IMR-90 (cell line): ENCODE data around the gene EXO1. TPM values are rescaled to one million over a fixed set of nuclear protein-coding genes. Genes with fewer than 3 reads are reported as not detected.

ENCODE experiments used
- ATAC-seq: fragments of 200-7000 bp; cut with Tn5 transposase; 2 replicates; pipeline ENCODE4 v1.9.1; 2020; ENCODE audit warnings: low read depth, mild to moderate bottlenecking, moderate library complexity
- BruUV-seq: library from RNA; stranded (reverse); fragments of 400-500 nt; replicated peaks from 2 replicates; lab custom pipeline; 2021; lab: Mats Ljungman, UMichigan
- CTCF ChIA-PET: fragments of 300-600 bp; formaldehyde crosslinking; extraction: SDS; loops from one replicate; lab custom pipeline; 2021; ENCODE audit warnings: antibody characterized with exemption; lab: Yijun Ruan, JAX
- POLR2A ChIA-PET: fragments of 300-600 bp; sonication (Branson Sonifier 250); formaldehyde crosslinking; loops from one replicate; lab custom pipeline; 2022; ENCODE audit warnings: antibody characterized with exemption; ENCODE audit not compliant: unreplicated experiment; lab: Charles Lee
- DNase-seq: peaks from one replicate; pipeline ENCODE4 v3.0.0; 2013
- H2AFZ ChIP-seq: replicated peaks from 2 replicates; pipeline ENCODE3; 2013; ENCODE audit warnings: low read length, mild to moderate bottlenecking; ENCODE audit not compliant: poor library complexity
- H2AK5ac ChIP-seq: 2 replicates; pipeline ENCODE4 v1.6.1; 2013; ENCODE audit warnings: low read depth, low read length, inconsistent platforms
- H2AK9ac ChIP-seq: replicated peaks from 2 replicates; pipeline ENCODE3; 2013; ENCODE audit warnings: mild to moderate bottlenecking, low read depth, low read length, moderate library complexity; ENCODE audit not compliant: poor library complexity
- H2BK120ac ChIP-seq: 2 replicates; pipeline ENCODE4 v1.6.1; 2013; ENCODE audit warnings: low read depth, low read length, inconsistent platforms
- H2BK15ac ChIP-seq: 3 replicates; pipeline ENCODE4 v1.6.1; 2013; ENCODE audit warnings: low read depth, low read length, inconsistent platforms
- H2BK20ac ChIP-seq: 2 replicates; pipeline ENCODE4 v1.6.1; 2013; ENCODE audit warnings: low read depth, mild to moderate bottlenecking, inconsistent platforms, low read length, moderate library complexity
- H2BK5ac ChIP-seq: 2 replicates; pipeline ENCODE4 v1.6.1; 2013; ENCODE audit warnings: mild to moderate bottlenecking, low read depth, low read length, inconsistent platforms; ENCODE audit not compliant: poor library complexity, severe bottlenecking
- H3K14ac ChIP-seq: replicated peaks from 2 replicates; pipeline ENCODE4 v1.6.1; 2013; ENCODE audit warnings: low read depth, low read length, inconsistent platforms
- H3K18ac ChIP-seq: 2 replicates; pipeline ENCODE4 v1.6.1; 2013; ENCODE audit warnings: low read depth, low read length, control low read depth
- H3K23ac ChIP-seq: 2 replicates; pipeline ENCODE4 v1.6.1; 2013; ENCODE audit warnings: low read depth, low read length, inconsistent platforms
- H3K27ac ChIP-seq: 2 replicates; pipeline ENCODE4 v1.5.1; 2013; ENCODE audit warnings: mild to moderate bottlenecking, control low read depth, low read length; ENCODE audit not compliant: insufficient read depth
- H3K27me3 ChIP-seq: 2 replicates; pipeline ENCODE4 v1.6.1; 2013; ENCODE audit warnings: low read length; ENCODE audit not compliant: control insufficient read depth, insufficient read depth
- H3K36me3 ChIP-seq: 2 replicates; pipeline ENCODE4 v1.6.1; 2013; ENCODE audit warnings: low read length, mixed read lengths; ENCODE audit not compliant: control insufficient read depth, insufficient read depth
- H3K4ac ChIP-seq: 2 replicates; pipeline ENCODE4 v1.6.1; 2013; ENCODE audit warnings: low read depth, low read length, inconsistent platforms
- H3K4me1 ChIP-seq: 2 replicates; pipeline ENCODE4 v1.6.1; 2013; ENCODE audit warnings: low read length, mixed read lengths; ENCODE audit not compliant: control insufficient read depth, insufficient read depth
- H3K4me2 ChIP-seq: 2 replicates; pipeline ENCODE4 v1.6.1; 2013; ENCODE audit warnings: low read depth, mild to moderate bottlenecking, control low read depth, low read length, moderate library complexity
- H3K4me3 ChIP-seq: 2 replicates; pipeline ENCODE4 v1.5.1; 2013; ENCODE audit warnings: low read depth, mild to moderate bottlenecking, control low read depth, low read length, moderate library complexity; ENCODE audit not compliant: insufficient read depth
- H3K56ac ChIP-seq: 2 replicates; pipeline ENCODE4 v1.6.1; 2013; ENCODE audit warnings: low read length, inconsistent platforms; ENCODE audit not compliant: insufficient read depth; ENCODE audit errors: extremely low read depth
- H3K79me1 ChIP-seq, 2 experiments: 2 replicates each; pipeline ENCODE4 v1.6.1; 2013; ENCODE audit warnings: low read length in 2 of 2, inconsistent platforms in 1 of 2, low read depth in 1 of 2
- H3K9ac ChIP-seq: 2 replicates; pipeline ENCODE4 v1.6.1; 2013; ENCODE audit warnings: low read depth, low read length, control low read depth
- H3K9me1 ChIP-seq: 2 replicates; pipeline ENCODE4 v1.6.1; 2013; ENCODE audit warnings: low read length, inconsistent platforms; ENCODE audit not compliant: insufficient read depth
- H3K9me3 ChIP-seq: 2 replicates; pipeline ENCODE4 v1.6.1; 2013; ENCODE audit warnings: low read length; ENCODE audit not compliant: control insufficient read depth, insufficient read depth
- H4K20me1 ChIP-seq: 2 replicates; pipeline ENCODE4 v1.6.1; 2013; ENCODE audit warnings: low read length, inconsistent platforms; ENCODE audit not compliant: insufficient read depth
- H4K5ac ChIP-seq: 2 replicates; pipeline ENCODE4 v1.6.1; 2013; ENCODE audit warnings: mild to moderate bottlenecking, low read depth, low read length, control low read depth
- H4K8ac ChIP-seq, 2 experiments: 2 replicates each; pipeline ENCODE4 v1.6.1; 2013; ENCODE audit warnings: low read depth in 2 of 2, low read length in 2 of 2, control low read depth in 1 of 2, inconsistent platforms in 1 of 2
- H4K91ac ChIP-seq: 2 replicates; pipeline ENCODE4 v1.6.1; 2013; ENCODE audit warnings: low read depth, low read length, inconsistent platforms; ENCODE audit not compliant: insufficient read depth
- MAZ ChIP-seq: IDR thresholded peaks from 2 replicates; pipeline ENCODE4 v1.6.1; 2012; ENCODE audit warnings: low read depth, mild to moderate bottlenecking, low read length, improper control_type of control experiment, moderate library complexity, borderline replicate concordance
- WGBS, 2 experiments: methylation state at CpG; one replicate each; pipeline versions ENCODE4 v1.1.5 to v1.1.7; 2013; ENCODE audit warnings: missing lambda C conversion rate in 2 of 2; ENCODE audit not compliant: insufficient read length in 1 of 2; ENCODE audit errors: extremely low coverage in 2 of 2; 5-methylcytosine and 5-hydroxymethylcytosine counted together
- dilution Hi-C: fragments of 300-500 bp; cut with HindIII; formaldehyde crosslinking; loops from one replicate; pipeline ENCODE4 v1.14.3; 2018; ENCODE audit warnings: low sequenced_read_pairs; ENCODE audit not compliant: unreplicated experiment
- in situ Hi-C: fragments of 300-500 bp; cut with MboI; formaldehyde crosslinking; loops from 3 replicates; pipeline ENCODE4 v1.14.3; 2019; ENCODE audit warnings: low sequenced_read_pairs, inconsistent platforms, mixed read lengths
- intact Hi-C: fragments of 100-400 bp; cut with micrococcal nuclease; formaldehyde crosslinking; loops from 2 replicates; pipeline ENCODE4 v1.10.0; 2022
- polyA plus RNA-seq, 3 experiments: library from polyadenylated mRNA; depleted of rRNA; stranded (reverse); fragments of >200 nt; gene quantifications; 2 replicates each; pipeline ENCODE4 v1.2.3, GENCODE V29; 2012; ENCODE audit warnings: low replicate concordance in 1 of 3
- total RNA-seq: library from RNA; depleted of rRNA; stranded (reverse); fragments of >200 nt; gene quantifications from 2 replicates; pipeline ENCODE4 v1.2.3, GENCODE V29; 2012

Gene EXO1
- total and polyA plus RNA-seq, 2 of the 4 experiments (the other 2 are of a cell fraction): 5.1 to 12.9 TPM

DNA sequence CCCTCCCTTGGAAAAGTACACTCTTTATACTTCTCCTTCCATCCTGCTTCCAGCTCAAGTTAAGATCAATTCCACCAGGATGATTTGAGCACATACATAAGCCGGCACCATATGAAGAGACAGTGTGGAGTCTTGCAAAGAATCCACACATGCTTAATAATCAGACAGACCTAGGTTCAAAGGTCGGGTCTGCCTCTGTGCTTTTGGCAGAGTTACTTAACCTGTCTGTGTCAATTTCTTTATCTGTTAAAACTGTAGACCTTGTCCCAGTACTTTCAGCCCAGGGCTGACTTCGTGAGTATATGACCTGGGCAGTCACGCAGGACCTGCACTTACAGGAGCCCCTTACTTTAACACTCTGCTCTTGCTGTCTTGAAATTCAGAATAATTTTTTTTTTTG lies 79.3 kb downstream of the EXO1 start:
- ChIA-PET CTCF (no interaction called here), POLR2A (no interaction called here)
- WGBS, 2 experiments: 100% methylated on average over 1 of the region's 4 CpGs; no CpG with 5 or more reads in 1 of the 2 experiments
- Histone ChIP-seq H2BK120ac (no peak overlapping the region), H2AK5ac (no peak overlapping the region), H2AK9ac (no peak overlapping the region), H3K23ac (no peak overlapping the region), H3K4me3 (no peak overlapping the region), H2BK5ac (no peak overlapping the region), H3K18ac (no peak overlapping the region), H3K27me3 (no peaks in the 10 kb centered on the region), H4K91ac (no peak overlapping the region), H3K36me3 (no peaks in the 10 kb centered on the region), H4K8ac (no peak overlapping the region), H2BK15ac (no peak overlapping the region), H3K9me3 (no peaks in the 10 kb centered on the region), H2BK20ac (no peak overlapping the region), H3K4ac (no peak overlapping the region), H3K27ac (no peak overlapping the region), H3K4me1 (no peaks in the 10 kb centered on the region), H4K20me1 (no peaks in the 10 kb centered on the region), H3K9me1 (no peaks in the 10 kb centered on the region), H3K56ac (no peak overlapping the region), H3K4me2 (no peak overlapping the region), H3K9ac (no peak overlapping the region), H4K5ac (no peak overlapping the region), H3K79me1 (no peaks in the 10 kb centered on the region), H3K14ac (no peak overlapping the region), H2AFZ (no peak overlapping the region)
- dilution Hi-C loops: no loop called here
- in situ Hi-C loops: no loop called here
- no TSS peak for BruUV-seq
- no peak for ATAC-seq
- no peak for DNase-seq
- intact Hi-C loops: no loop called here
- TF ChIP-seq MAZ: no peak
